IPS-11a (cell line): ENCODE data around the gene KIRREL3.
A peak's percentile ranks its signal among the peaks of the same experiment; 100 is the strongest.

ENCODE experiments used
- H3K4me3 ChIP-seq: one replicate; pipeline ENCODE4 v1.5.1; 2013; ENCODE audit warnings: low read depth, low read length, control low read depth

The KIRREL3 gene

GRCh38 chr11:127000291-127000968 lies at the start of gene KIRREL3:
TSS of gene KIRREL3 (minus strand) at chr11:127000770.
- H3K4me3 ChIP-seq, result peak within 1 kb of the TSS; percentile 18

- no peak overlapping the region for H3K4me3 ChIP-seq
Measured at GRCh38 chr11:127050186-127050585, 49.6 kb upstream of the KIRREL3 start.

GRCh38 chr11:127049486-127049885 lies 48.9 kb upstream of the KIRREL3 start:
- no peak overlapping the region for H3K4me3 ChIP-seq

GRCh38 chr11:127044535-127044934 lies 44.0 kb upstream of the KIRREL3 start:
- H3K4me3 ChIP-seq, result no peak overlapping the region

GRCh38 chr11:127042445-127042844 lies 41.9 kb upstream of the KIRREL3 start:
- H3K4me3 ChIP-seq, result no peak overlapping the region

- no peak overlapping the region for H3K4me3 ChIP-seq
Measured at GRCh38 chr11:127039591-127039990, 39.0 kb upstream of the KIRREL3 start.

- no peak overlapping the region for H3K4me3 ChIP-seq
Measured at GRCh38 chr11:127037596-127037995, 37.0 kb upstream of the KIRREL3 start.

- H3K4me3 ChIP-seq, result no peak overlapping the region
Measured at GRCh38 chr11:127037001-127037400, 36.4 kb upstream of the KIRREL3 start.

GRCh38 chr11:127035824-127036223 lies 35.3 kb upstream of the KIRREL3 start:
- no peak overlapping the region for H3K4me3 ChIP-seq

- H3K4me3 ChIP-seq, result no peak overlapping the region
Measured at GRCh38 chr11:127034973-127035372, 34.4 kb upstream of the KIRREL3 start.

GRCh38 chr11:127028648-127029047 lies 28.1 kb upstream of the KIRREL3 start:
- no peak overlapping the region for H3K4me3 ChIP-seq

GRCh38 chr11:127027789-127028188 lies 27.2 kb upstream of the KIRREL3 start:
- H3K4me3 ChIP-seq, result no peak overlapping the region

- H3K4me3 ChIP-seq, result no peak overlapping the region
Measured at GRCh38 chr11:127027000-127027399, 26.4 kb upstream of the KIRREL3 start.

- H3K4me3 ChIP-seq, result no peak overlapping the region
Measured at GRCh38 chr11:127023991-127024390, 23.4 kb upstream of the KIRREL3 start.

- no peak overlapping the region for H3K4me3 ChIP-seq
Measured at GRCh38 chr11:127018683-127019279, 18.2 kb upstream of the KIRREL3 start.

GRCh38 chr11:127017482-127017881 lies 16.9 kb upstream of the KIRREL3 start:
- H3K4me3 ChIP-seq, result no peak overlapping the region

GRCh38 chr11:127013550-127013949 lies 13.0 kb upstream of the KIRREL3 start:
- no peak overlapping the region for H3K4me3 ChIP-seq

GRCh38 chr11:127006311-127006710 lies 5.7 kb upstream of the KIRREL3 start:
- no peak overlapping the region for H3K4me3 ChIP-seq

GRCh38 chr11:127003260-127003981 lies 2.9 kb upstream of the KIRREL3 start:
- peak overlapping the region; percentile 48 for H3K4me3 ChIP-seq

GRCh38 chr11:127002669-127003259 lies 2.2 kb upstream of the KIRREL3 start:
- peak overlapping the region; percentile 48 for H3K4me3 ChIP-seq

- no peak overlapping the region for H3K4me3 ChIP-seq
Measured at GRCh38 chr11:127000981-127001380, 411 bp upstream of the KIRREL3 start.

GRCh38 chr11:126999366-126999765 lies 1.2 kb downstream of the KIRREL3 start:
- H3K4me3 ChIP-seq, result no peak overlapping the region
